NCI-H128 (cell line): ENCODE data around the gene SLX4IP.
"Not testable (repeated sequence)": the region's sequence is repeated elsewhere in the genome, so short reads cannot be mapped to it uniquely, and the experiment has no call there.

Experiments
- DNase-seq: peaks from one replicate; lab custom pipeline; 2025; ENCODE audit not compliant: unreplicated experiment; lab: John Stamatoyannopoulos, UW

SLX4IP gene

GRCh38 chr20:10434832-10435812 lies at the start of gene SLX4IP:
Gene SLX4IP (plus strand): TSS chr20:10435305. CDS start chr20:10458205, 22,900 bp downstream.
- peak; percentile 97 for DNase-seq

DNA sequence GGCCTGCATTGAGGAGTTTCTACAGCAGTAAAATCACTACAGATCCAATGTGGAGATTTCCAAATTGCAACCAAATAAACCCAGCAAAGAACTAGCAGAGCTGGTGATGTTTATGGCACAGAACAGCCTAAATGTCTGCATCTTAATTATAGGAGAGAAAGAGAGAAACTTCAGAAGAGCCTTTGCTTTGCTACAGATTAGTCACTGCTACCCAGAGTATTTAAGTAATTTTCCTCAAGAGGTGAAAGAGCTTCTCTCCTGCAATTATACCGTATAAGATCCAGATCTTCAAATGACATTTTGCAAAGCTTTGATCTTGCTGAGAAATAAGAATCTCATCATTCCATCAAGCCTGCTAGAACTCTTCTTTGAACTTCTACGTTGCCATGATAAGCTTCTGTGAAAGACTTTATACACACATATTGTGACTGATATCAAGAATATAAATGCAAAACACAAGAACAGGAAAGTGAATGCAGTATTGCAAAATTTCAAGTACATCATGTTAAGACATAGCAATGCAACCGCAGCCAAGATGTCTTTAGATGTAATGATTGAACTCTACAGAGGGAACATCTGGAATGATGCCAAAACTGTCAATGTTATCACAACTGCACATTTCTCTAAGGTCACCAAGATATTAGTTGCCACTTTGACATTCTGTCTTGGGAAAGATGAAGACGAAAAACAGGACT lies 49.1 kb upstream of the SLX4IP start:
- no peak for DNase-seq

DNA sequence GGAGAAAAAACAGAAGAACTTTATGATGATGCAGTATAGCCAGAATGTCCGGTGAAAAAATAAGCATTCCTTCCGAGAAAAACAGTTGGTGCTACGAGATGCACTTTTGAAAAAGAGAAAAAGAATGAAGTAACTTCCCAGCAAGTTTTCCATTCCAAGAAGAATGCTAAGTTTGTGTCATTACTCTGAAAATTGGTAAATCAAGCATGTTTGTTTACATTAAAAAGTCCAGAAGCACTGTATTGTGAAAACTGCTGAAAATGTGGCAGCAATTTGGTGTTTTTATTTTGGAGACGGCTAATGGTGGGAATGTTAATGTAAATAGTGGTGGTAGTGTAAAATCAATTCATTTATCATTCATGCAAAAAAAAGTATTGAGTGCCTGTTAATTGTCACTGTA lies 47.4 kb upstream of the SLX4IP start:
- DNase-seq: no peak

GRCh38 chr20:10388597-10388996 lies 46.5 kb upstream of the SLX4IP start:
- DNase-seq: no peak

DNA sequence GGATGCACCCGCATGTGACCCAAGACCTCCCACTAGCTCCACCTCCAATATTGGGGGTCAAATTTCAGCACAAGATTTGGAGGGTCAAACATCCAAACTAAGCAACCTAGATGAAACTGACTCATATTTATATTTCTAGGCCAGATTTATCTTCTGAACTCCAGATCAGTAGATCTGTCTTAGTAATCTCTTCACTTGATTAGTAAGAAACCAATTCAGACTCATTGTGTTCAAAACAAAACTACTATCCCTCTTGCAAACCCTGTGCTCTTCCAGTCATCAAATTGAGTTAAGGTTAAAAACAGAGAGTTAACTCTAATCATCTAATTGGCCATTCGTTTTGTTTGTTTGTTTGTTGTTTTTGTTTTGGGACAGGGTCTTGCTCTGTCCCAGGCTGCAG lies 44.4 kb upstream of the SLX4IP start:
- no peak for DNase-seq

DNA sequence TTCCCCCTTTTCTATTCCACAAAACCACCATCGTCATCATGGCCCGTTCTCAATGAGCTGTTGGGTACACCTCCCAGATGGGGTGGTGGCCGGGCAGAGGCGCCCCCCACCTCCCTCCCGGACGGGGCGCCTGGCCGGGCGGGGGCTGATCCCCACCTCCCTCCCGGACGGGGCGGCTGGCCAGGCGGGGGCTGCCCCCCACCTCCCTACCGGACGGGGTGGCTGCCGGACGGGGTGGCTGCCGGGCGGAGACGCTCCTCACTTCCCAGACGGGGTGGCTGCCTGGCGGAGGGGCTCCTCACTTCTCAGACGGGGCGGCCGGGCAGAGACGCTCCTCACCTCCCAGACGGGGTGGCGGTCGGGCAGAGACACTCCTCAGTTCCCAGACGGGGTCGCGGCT lies 40.4 kb upstream of the SLX4IP start:
- DNase-seq: not testable (repeated sequence)

- DNase-seq: no peak
Observed at GRCh38 chr20:10398834-10399369, 36.2 kb upstream of the SLX4IP start.

GRCh38 chr20:10402938-10403608 lies 32.0 kb upstream of the SLX4IP start:
- DNase-seq: no peak

DNA sequence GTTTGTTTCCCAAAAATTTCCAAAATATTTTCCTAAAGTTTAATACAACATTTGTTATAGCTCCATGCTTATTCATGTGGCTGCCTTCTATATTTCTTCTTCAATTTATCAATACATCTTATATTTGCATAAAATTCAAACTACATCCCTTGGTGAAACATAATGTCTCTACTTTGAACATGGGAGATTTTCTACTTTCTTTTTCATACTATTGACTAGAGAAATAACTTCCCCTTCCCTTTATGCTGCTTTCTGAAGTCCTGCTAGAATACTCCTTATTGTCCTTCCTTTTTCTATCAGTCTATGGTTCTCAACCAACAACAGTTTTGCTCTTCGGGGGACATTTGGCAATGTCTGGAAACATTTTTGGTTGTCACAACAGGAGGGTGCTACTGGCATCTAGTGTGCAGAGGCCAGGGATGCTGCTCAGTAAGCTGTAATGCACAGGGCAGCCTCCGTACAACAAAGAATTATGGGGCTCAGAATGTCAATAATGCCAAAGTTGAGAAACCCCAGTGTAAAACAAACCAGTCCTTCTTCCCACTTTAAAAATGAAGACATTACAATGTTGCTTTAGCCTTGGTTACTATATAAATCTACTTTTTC lies 31.0 kb upstream of the SLX4IP start:
- no peak for DNase-seq

- no peak for DNase-seq
Observed at GRCh38 chr20:10404959-10405530, 30.1 kb upstream of the SLX4IP start.

GRCh38 chr20:10408108-10408813 lies 26.8 kb upstream of the SLX4IP start:
- no peak for DNase-seq

GRCh38 chr20:10411673-10412072 lies 23.4 kb upstream of the SLX4IP start:
- DNase-seq: no peak

DNA sequence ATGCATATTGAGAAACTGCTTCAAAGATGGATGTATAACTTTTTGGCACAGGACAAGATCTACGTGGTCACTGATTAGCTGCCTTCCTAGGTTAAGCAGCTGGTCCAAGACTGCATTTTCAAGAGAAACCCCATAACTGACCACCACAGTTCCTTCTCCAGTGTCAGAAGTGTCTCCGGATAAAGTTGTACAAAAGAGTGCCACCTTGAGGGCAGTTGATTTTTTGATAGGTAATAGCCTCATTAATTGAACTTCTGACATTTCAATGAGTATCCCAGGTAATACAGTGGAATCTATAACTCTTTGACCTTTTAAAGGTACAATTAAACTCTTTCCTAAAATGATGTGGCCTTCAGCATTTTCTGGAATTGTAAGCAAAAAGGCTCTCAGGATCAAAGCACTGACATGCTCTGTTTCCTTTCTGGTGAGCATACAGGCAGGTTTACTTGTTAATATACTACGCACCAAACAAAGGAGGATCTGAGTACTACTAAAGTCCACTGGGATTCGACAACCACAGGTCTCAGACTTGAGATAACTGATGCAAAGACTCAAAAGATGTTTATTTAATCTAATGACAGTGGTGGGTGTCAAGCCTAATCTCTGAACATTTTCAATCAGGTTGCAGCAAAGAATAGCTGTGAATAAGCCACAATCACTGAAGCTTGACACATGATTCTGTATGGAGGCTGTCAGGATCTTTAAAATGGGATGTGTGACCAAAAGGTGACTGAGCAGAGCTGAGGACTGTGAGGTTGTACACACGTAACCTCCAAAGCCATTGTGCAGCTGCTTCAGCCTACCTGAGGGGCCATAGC lies 22.3 kb upstream of the SLX4IP start:
- DNase-seq: no peak

- DNase-seq: no peak
Observed at GRCh38 chr20:10415013-10415650, 20.0 kb upstream of the SLX4IP start.

- not testable (repeated sequence) for DNase-seq
Observed at GRCh38 chr20:10417218-10417617, 17.9 kb upstream of the SLX4IP start.

DNA sequence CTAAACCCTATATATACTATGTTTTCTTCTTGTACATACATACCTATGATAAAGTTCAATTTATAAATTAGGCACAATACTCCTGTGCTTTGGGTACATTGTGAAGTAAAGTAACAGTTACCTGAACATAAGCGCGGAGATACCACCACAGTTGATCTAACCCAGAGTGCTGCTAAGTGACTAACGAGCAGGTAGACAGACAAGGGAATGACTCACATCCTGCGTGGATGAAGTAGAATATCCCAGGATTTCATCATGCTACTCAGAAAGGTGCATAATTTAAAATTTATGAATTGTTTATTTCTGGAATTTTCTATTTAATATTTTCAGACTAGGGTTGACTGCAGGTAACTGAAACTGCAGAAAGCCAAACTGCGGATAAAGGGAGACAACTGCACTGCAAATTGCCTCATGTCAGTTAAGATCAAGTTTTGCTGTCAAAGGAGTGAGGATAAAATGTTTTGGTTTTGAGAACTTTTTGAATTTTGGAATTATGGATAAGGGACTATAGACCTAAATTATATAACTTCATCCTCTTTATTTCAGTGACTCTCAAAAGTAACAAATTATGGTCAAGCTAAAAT lies 15.5 kb upstream of the SLX4IP start:
- DNase-seq: no peak

DNA sequence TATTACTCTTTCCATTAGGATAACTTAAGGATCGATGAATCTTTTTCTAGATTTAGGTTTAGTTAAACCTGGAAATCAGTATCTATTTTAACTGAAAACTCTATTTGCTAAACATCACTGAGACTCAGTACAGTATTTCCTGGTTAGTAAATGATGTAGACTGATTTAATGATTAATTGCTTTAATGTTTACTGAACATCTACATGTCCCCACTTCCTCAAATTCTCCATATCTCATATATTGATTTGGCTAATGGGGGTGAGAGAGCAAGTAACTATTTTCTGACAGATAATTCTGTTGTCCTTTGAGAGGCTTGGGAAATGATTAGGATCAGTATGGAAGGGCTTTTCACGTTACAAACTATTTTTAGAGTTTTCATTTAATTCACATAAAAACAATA lies 11.4 kb upstream of the SLX4IP start:
- DNase-seq: no peak

- peak; percentile 24 for DNase-seq
Observed at GRCh38 chr20:10427060-10427692, 7.9 kb upstream of the SLX4IP start.
